ENCODE data around the gene MTX3. TPM values are rescaled to one million over a fixed set of nuclear protein-coding genes. Genes with fewer than 3 reads are reported as not detected.
A peak's percentile ranks its signal among the peaks of the same experiment; 100 is the strongest.

Gene MTX3
- total and polyA plus RNA-seq, 10 of the 15 experiments (the other 5 are each of a cell fraction or from before 2014, with no cell fraction given): 1.8 to 18.9 (median 9.3) TPM

DNA sequence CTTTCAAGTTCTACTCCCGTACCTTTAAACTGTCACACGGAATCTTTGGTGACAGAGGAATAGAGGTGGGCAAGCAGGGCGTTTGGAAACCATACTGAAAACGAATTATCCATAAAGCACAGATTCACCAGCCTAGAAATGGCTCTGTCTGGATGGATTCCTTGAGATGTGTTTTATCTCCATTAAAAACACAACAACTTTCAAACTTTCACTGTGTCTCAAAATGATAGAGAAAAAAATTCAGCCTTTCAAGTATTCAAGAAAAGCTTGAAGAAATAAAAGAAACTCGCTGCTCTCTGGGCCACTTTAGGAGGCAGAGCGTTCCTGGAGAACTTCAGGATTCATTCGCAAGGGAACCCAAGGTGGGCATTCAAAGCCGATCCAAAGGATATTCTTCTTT lies 43.5 kb upstream of the MTX3 start:
- no peaks in the 10 kb centered on the region for H3K79me2 ChIP-seq (ENCODE audit: control insufficient read depth, insufficient read depth, low read length)
- H3K36me3 ChIP-seq (ENCODE audit: control insufficient read depth in 2 of 2, insufficient read depth in 2 of 2, low read length in 1 of 2): no peaks in the 10 kb centered on the region
- no peak overlapping the region for H2AFZ ChIP-seq (ENCODE audit: control insufficient read depth, low read depth, low read length)
- no peak for TF ChIP-seq RFX5 (IDR thresholded peaks at IDR 0.05; ENCODE audit: low read depth, low read length)
- TF ChIP-seq BMI1 (IDR thresholded peaks at IDR 0.05; ENCODE audit: borderline replicate concordance): 0 out of 2 replicates have a peak, but pooled peaks have one; percentile 41
- WGBS (ENCODE audit: insufficient coverage, insufficient replicate concordance, low lambda C conversion rate, missing lambda C conversion rate): 61% methylated on average over 8 of the region's 8 CpGs
- ATAC-seq (no peak), FAIRE-seq (no peak), DNase-seq (ENCODE audit: low read depth, low spot score) (no peak)
- RAD21 ChIA-PET (ENCODE audit: unreplicated experiment): no interaction called here
- in situ Hi-C loops (cut with MboI): no loop called here
- no TSS peak for BruUV-seq (replicated peaks)
- POLR2A ChIA-PET: no interaction called here
- 0 out of 2 replicates have a peak overlapping the region, but pooled peaks have one; percentile 9 for H3K4me2 ChIP-seq (ENCODE audit: control insufficient read depth, insufficient read depth)
- H4K20me1 ChIP-seq (ENCODE audit: control insufficient read depth, insufficient read depth): no peaks in the 10 kb centered on the region
- CTCF ChIA-PET: no interaction called here
- SMC1A ChIA-PET (ENCODE audit: uncharacterized antibody, unreplicated experiment): interaction anchor here (0.5 kb wide), 1 partner anchor 12 kb away, joined by 3 read pairs; no protein-coding TSS in a partner anchor
- H3K9ac ChIP-seq (ENCODE audit: control insufficient read depth, insufficient read depth, low read length): no peak overlapping the region
- H3K4me1 ChIP-seq (ENCODE audit: control insufficient read depth, insufficient read depth, low read length): no peaks in the 10 kb centered on the region
- no peak overlapping the region for H3K4me3 ChIP-seq
- peaks cover 5% of the 10 kb centered on the region in 2 experiments for H3K27me3 ChIP-seq (replicated peaks in 1 of 2; ENCODE audit: control insufficient read depth in 2 of 2, insufficient read depth in 2 of 2, low read length in 1 of 2)
- intact Hi-C loops (cut with micrococcal nuclease; ENCODE audit: unreplicated experiment): no loop called here
- no peak overlapping the region for H3K27ac ChIP-seq (ENCODE audit: control insufficient read depth, insufficient read depth)
- no peaks in the 10 kb centered on the region for H3K9me3 ChIP-seq (replicated peaks; ENCODE audit: control insufficient read depth, insufficient read depth, low read length)

DNA sequence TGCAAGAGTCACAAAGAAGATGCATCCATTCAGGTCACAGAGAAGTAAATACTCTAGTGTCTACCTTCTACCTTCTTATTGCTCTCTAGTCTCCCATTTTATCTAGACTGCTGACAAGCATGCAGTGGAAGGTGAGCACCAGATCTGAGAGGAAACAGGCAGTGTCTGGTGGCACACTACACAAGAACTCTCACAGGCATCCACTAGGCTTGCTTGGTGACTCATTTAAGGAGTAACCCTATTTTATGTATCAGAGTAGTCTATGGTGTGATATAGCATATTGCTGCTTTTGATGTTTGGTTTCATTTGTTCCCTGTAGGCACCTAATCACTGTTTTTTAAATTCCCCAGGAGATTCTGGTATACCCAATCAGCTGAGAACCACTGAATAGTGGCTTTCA lies 42.5 kb upstream of the MTX3 start:
- peak; percentile 75 for ATAC-seq
- H3K4me1 ChIP-seq (ENCODE audit: control insufficient read depth, insufficient read depth, low read length): no peaks in the 10 kb centered on the region
- H3K79me2 ChIP-seq (ENCODE audit: control insufficient read depth, insufficient read depth, low read length): no peaks in the 10 kb centered on the region
- intact Hi-C loops (cut with micrococcal nuclease; ENCODE audit: unreplicated experiment): no loop called here
- RAD21 ChIA-PET (ENCODE audit: unreplicated experiment): no interaction called here
- POLR2A ChIA-PET: no interaction called here
- FAIRE-seq: no peak
- CTCF ChIA-PET: no interaction called here
- no peaks in the 10 kb centered on the region for H3K9me3 ChIP-seq (replicated peaks; ENCODE audit: control insufficient read depth, insufficient read depth, low read length)
- H2AFZ ChIP-seq (ENCODE audit: control insufficient read depth, low read depth, low read length): no peak overlapping the region
- BruUV-seq (replicated peaks): no TSS peak
- no peaks in the 10 kb centered on the region for H4K20me1 ChIP-seq (ENCODE audit: control insufficient read depth, insufficient read depth)
- DNase-seq (ENCODE audit: low read depth, low spot score): no peak
- SMC1A ChIA-PET (ENCODE audit: uncharacterized antibody, unreplicated experiment): no interaction called here
- in situ Hi-C loops (cut with MboI): no loop called here
- no peak overlapping the region for H3K9ac ChIP-seq (ENCODE audit: control insufficient read depth, insufficient read depth, low read length)
- H3K4me3 ChIP-seq: no peak overlapping the region
- no peaks in the 10 kb centered on the region for H3K36me3 ChIP-seq (ENCODE audit: control insufficient read depth in 2 of 2, insufficient read depth in 2 of 2, low read length in 1 of 2)
- peaks cover 5% of the 10 kb centered on the region in 2 experiments for H3K27me3 ChIP-seq (replicated peaks in 1 of 2; ENCODE audit: control insufficient read depth in 2 of 2, insufficient read depth in 2 of 2, low read length in 1 of 2)
- H3K4me2 ChIP-seq (ENCODE audit: control insufficient read depth, insufficient read depth): no peak overlapping the region
- H3K27ac ChIP-seq (ENCODE audit: control insufficient read depth, insufficient read depth): no peak overlapping the region
- TF ChIP-seq ZNF217 (IDR thresholded peaks at IDR 0.05) (no peak), ESRRA (IDR thresholded peaks at IDR 0.05; ENCODE audit: low read length) (no peak), NFXL1 (IDR thresholded peaks at IDR 0.05; ENCODE audit: borderline replicate concordance) (no peak), NFYA (IDR thresholded peaks at IDR 0.05; ENCODE audit: borderline replicate concordance, low read depth, low read length) (no peak), SRF (IDR thresholded peaks at IDR 0.05; ENCODE audit: low read depth in 2 of 2, low read length in 2 of 2) (no peak), DPF2 (IDR thresholded peaks at IDR 0.05) (no peak), SIX5 (IDR thresholded peaks at IDR 0.05; ENCODE audit: low read depth, low read length, severe bottlenecking) (no peak)
- TF ChIP-seq, protein P1, sequence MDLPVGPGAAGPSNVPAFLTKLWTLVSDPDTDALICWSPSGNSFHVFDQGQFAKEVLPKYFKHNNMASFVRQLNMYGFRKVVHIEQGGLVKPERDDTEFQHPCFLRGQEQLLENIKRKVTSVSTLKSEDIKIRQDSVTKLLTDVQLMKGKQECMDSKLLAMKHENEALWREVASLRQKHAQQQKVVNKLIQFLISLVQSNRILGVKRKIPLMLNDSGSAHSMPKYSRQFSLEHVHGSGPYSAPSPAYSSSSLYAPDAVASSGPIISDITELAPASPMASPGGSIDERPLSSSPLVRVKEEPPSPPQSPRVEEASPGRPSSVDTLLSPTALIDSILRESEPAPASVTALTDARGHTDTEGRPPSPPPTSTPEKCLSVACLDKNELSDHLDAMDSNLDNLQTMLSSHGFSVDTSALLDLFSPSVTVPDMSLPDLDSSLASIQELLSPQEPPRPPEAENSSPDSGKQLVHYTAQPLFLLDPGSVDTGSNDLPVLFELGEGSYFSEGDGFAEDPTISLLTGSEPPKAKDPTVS (IDR thresholded peaks at IDR 0.05; ENCODE audit: low read depth, low read length): no peak
- TF ChIP-seq, protein P2, sequence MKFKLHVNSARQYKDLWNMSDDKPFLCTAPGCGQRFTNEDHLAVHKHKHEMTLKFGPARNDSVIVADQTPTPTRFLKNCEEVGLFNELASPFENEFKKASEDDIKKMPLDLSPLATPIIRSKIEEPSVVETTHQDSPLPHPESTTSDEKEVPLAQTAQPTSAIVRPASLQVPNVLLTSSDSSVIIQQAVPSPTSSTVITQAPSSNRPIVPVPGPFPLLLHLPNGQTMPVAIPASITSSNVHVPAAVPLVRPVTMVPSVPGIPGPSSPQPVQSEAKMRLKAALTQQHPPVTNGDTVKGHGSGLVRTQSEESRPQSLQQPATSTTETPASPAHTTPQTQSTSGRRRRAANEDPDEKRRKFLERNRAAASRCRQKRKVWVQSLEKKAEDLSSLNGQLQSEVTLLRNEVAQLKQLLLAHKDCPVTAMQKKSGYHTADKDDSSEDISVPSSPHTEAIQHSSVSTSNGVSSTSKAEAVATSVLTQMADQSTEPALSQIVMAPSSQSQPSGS (IDR thresholded peaks at IDR 0.05; ENCODE audit: low read length): no peak

All from GM12878 (cell line).